Superior temporal gyrus (tissue), 1 donor: ENCODE results near the gene NEUROD2.
"Not testable (repeated sequence)": the region's sequence is repeated elsewhere in the genome, so short reads cannot be mapped to it uniquely, and the experiment has no call there.

Experiments used
- DNase-seq: peaks from one replicate; pipeline ENCODE4 v3.0.0-alpha.2; 2016; ENCODE audit errors: extremely low spot score

The NEUROD2 gene

GRCh38 chr17:39602533-39603303, 5.0 kb downstream of the NEUROD2 start:
- no peak for DNase-seq

- no peak for DNase-seq
Measured at GRCh38 chr17:39601758-39602532, 5.8 kb downstream of the NEUROD2 start.

GRCh38 chr17:39600997-39601597, 6.6 kb downstream of the NEUROD2 start:
- DNase-seq: no peak

GRCh38 chr17:39600288-39600996, 7.3 kb downstream of the NEUROD2 start:
- DNase-seq: no peak

- DNase-seq: no peak
Measured at GRCh38 chr17:39599665-39600231, 8.0 kb downstream of the NEUROD2 start.

- no peak for DNase-seq
Measured at GRCh38 chr17:39599004-39599664, 8.6 kb downstream of the NEUROD2 start.

GRCh38 chr17:39598630-39599003, 9.1 kb downstream of the NEUROD2 start:
- DNase-seq: no peak

- DNase-seq: no peak
Measured at GRCh38 chr17:39598047-39598481, 9.7 kb downstream of the NEUROD2 start.

GRCh38 chr17:39597372-39598046, 10.2 kb downstream of the NEUROD2 start:
- no peak for DNase-seq

- DNase-seq: no peak
Measured at GRCh38 chr17:39596543-39597267, 11.0 kb downstream of the NEUROD2 start.

- no peak for DNase-seq
Measured at GRCh38 chr17:39595928-39596510, 11.7 kb downstream of the NEUROD2 start.

GRCh38 chr17:39595294-39595693, 12.4 kb downstream of the NEUROD2 start:
- no peak for DNase-seq

- no peak for DNase-seq
Measured at GRCh38 chr17:39593371-39593770, 14.3 kb downstream of the NEUROD2 start.

GRCh38 chr17:39591958-39592954, 15.5 kb downstream of the NEUROD2 start:
- DNase-seq: no peak

GRCh38 chr17:39590180-39590579, 17.5 kb downstream of the NEUROD2 start:
- DNase-seq: not testable (repeated sequence)

GRCh38 chr17:39582658-39583057, 25.1 kb downstream of the NEUROD2 start:
- no peak for DNase-seq

GRCh38 chr17:39581759-39582085, 26.0 kb downstream of the NEUROD2 start:
- DNase-seq: no peak

GRCh38 chr17:39581071-39581758, 26.5 kb downstream of the NEUROD2 start:
- no peak for DNase-seq
